BJ (cell line): ENCODE measurements around the gene HSBP1. TPM values are rescaled to one million over a fixed set of nuclear protein-coding genes. Genes with fewer than 3 reads are reported as not detected.

Source experiments
- CTCF ChIA-PET: fragments of 350-600 bp; formaldehyde crosslinking; extraction: SDS; loops from one replicate; lab custom pipeline; 2021; ENCODE audit warnings: antibody characterized with exemption, inconsistent platforms; lab: Yijun Ruan, JAX
- POLR2A ChIA-PET: fragments of 300-600 bp; sonication (Branson Sonifier 250); formaldehyde crosslinking; extraction: SDS; loops from one replicate; lab custom pipeline; 2021; ENCODE audit warnings: antibody characterized with exemption; lab: Charles Lee
- DNase-seq: peaks from one replicate; pipeline ENCODE4 v3.0.0-alpha.2; 2011; ENCODE audit warnings: low read depth
- H3K27me3 ChIP-seq: 2 replicates; pipeline ENCODE4 v1.6.0; 2011; ENCODE audit warnings: low read length; ENCODE audit not compliant: control insufficient read depth, insufficient read depth
- H3K36me3 ChIP-seq: 2 replicates; pipeline ENCODE4 v1.5.1; 2011; ENCODE audit warnings: low read length; ENCODE audit not compliant: control insufficient read depth, insufficient read depth
- H3K4me3 ChIP-seq: 2 replicates; pipeline ENCODE4 v1.5.1; 2011; ENCODE audit warnings: low read depth, mild to moderate bottlenecking, control low read depth, low read length
- polyA plus RNA-seq: library from polyadenylated mRNA; depleted of rRNA; stranded (reverse); fragments of >200 nt; gene quantifications from 2 replicates; pipeline ENCODE4 v1.2.3, GENCODE V29; 2011
- TF ChIP-seq, protein P1 (sequence below): IDR thresholded peaks from 2 replicates; pipeline ENCODE4 v1.5.1; 2011; ENCODE audit warnings: low read depth, mild to moderate bottlenecking, control low read depth, inconsistent platforms, low read length, moderate library complexity; ENCODE audit not compliant: insufficient read depth

HSBP1 gene
- polyA plus RNA-seq, 1 experiment, result 165 TPM

GRCh38 chr16:83837566-83837965 is 29.8 kb downstream of the HSBP1 start:
- no peak for DNase-seq
- CTCF ChIA-PET, result no interaction called here
- Histone ChIP-seq H3K36me3 (no peaks in the 10 kb centered on the region), H3K27me3 (no peaks in the 10 kb centered on the region; the same call in 1 of the 2 replicates), H3K4me3 (no peak overlapping the region)
- TF ChIP-seq, protein P1, sequence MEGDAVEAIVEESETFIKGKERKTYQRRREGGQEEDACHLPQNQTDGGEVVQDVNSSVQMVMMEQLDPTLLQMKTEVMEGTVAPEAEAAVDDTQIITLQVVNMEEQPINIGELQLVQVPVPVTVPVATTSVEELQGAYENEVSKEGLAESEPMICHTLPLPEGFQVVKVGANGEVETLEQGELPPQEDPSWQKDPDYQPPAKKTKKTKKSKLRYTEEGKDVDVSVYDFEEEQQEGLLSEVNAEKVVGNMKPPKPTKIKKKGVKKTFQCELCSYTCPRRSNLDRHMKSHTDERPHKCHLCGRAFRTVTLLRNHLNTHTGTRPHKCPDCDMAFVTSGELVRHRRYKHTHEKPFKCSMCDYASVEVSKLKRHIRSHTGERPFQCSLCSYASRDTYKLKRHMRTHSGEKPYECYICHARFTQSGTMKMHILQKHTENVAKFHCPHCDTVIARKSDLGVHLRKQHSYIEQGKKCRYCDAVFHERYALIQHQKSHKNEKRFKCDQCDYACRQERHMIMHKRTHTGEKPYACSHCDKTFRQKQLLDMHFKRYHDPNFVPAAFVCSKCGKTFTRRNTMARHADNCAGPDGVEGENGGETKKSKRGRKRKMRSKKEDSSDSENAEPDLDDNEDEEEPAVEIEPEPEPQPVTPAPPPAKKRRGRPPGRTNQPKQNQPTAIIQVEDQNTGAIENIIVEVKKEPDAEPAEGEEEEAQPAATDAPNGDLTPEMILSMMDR, result no peak
- POLR2A ChIA-PET, result no interaction called here

DNA sequence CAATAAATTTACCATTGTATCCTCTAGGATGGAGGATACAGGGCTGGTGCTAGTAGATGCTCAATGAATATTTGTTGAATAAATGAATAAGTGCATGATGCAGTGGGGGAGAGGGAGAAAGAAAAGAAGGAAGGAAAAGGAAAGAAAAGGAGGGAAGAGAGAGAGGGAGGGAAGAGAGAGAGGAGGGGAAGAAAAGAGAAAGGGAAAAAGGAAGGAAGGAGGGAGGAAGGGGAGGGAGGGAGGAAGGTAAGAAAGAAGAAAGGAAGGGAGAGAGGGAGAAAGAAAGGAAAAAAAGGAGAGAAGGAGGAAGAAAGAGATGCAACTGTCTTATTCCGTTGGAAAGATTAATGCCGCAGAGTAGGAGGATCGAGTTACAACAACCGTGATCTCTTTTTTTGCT is 30.4 kb downstream of the HSBP1 start:
- no peak overlapping the region for H3K4me3 ChIP-seq
- no peaks in the 10 kb centered on the region; the same call in 1 of the 2 replicates for H3K27me3 ChIP-seq
- H3K36me3 ChIP-seq, result no peaks in the 10 kb centered on the region
- TF ChIP-seq, protein P1, result no peak
- POLR2A ChIA-PET, result no interaction called here
- DNase-seq, result no peak
- CTCF ChIA-PET, result no interaction called here

GRCh38 chr16:83839561-83839960 is 31.8 kb downstream of the HSBP1 start:
- ChIA-PET CTCF (no interaction called here), POLR2A (no interaction called here)
- TF ChIP-seq, protein P1, result no peak
- no peak for DNase-seq
- Histone ChIP-seq H3K27me3 (no peaks in the 10 kb centered on the region; the same call in 1 of the 2 replicates), H3K36me3 (no peaks in the 10 kb centered on the region), H3K4me3 (no peak overlapping the region)

GRCh38 chr16:83840060-83840617 is 32.4 kb downstream of the HSBP1 start:
- Histone ChIP-seq H3K4me3 (no peak overlapping the region), H3K36me3 (no peaks in the 10 kb centered on the region), H3K27me3 (no peaks in the 10 kb centered on the region; the same call in 1 of the 2 replicates)
- TF ChIP-seq, protein P1, result no peak
- POLR2A ChIA-PET, result no interaction called here
- CTCF ChIA-PET, result no interaction called here
- DNase-seq, result no peak

DNA sequence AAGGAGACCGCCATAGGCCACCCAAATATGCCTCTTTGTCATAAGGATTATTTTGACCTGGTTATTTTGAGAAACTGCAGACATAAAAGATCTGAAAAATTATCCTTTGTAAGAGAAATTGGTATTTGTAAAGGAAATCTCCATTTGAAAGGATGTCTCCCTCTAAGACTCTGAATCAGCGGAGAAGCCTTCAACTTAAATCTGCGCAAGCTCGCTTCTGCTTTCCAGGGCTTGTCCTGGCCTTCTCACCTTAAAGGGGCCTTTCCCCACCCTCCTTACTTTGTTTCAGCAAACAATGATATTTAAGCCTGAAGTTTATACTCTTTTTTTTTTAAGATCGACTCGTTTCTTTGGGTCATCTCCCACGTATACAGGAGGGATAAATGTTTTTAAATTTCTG is 34.5 kb downstream of the HSBP1 start:
- TF ChIP-seq, protein P1, result no peak
- ChIA-PET CTCF (interaction anchor here (1.2 kb wide), 1 partner anchor 15 kb away, joined by 3 read pairs; no protein-coding TSS in a partner anchor), POLR2A (no interaction called here)
- no peaks in the 10 kb centered on the region; the same call in 1 of the 2 replicates for H3K27me3 ChIP-seq
- no peak overlapping the region for H3K4me3 ChIP-seq
- DNase-seq, result no peak
- H3K36me3 ChIP-seq, result no peaks in the 10 kb centered on the region
